Duodenal mucosa (tissue), 2 donors: ENCODE data around the gene SMIM41.

ENCODE experiments used
- H3K27ac ChIP-seq: one replicate; pipeline ENCODE4 v1.7.0; 2013; ENCODE audit warnings: low read depth, low read length
- H3K27me3 ChIP-seq, 2 donors: one replicate each; pipeline ENCODE4 v1.7.0; 2013; ENCODE audit warnings: low read length in 2 of 2, control low read depth in 1 of 2; ENCODE audit not compliant: insufficient read depth in 2 of 2, control insufficient read depth in 1 of 2
- H3K36me3 ChIP-seq, 2 donors: one replicate each; pipeline ENCODE4 v1.7.0; 2013; ENCODE audit warnings: low read length in 2 of 2, control low read depth in 1 of 2; ENCODE audit not compliant: insufficient read depth in 2 of 2, control insufficient read depth in 1 of 2
- H3K4me1 ChIP-seq, 2 donors: one replicate each; pipeline ENCODE4 v1.7.0; 2013; ENCODE audit warnings: low read length in 2 of 2, control low read depth in 1 of 2; ENCODE audit not compliant: insufficient read depth in 2 of 2, control insufficient read depth in 1 of 2
- H3K4me3 ChIP-seq, 2 donors: one replicate each; pipeline ENCODE4 v1.7.0; 2013; ENCODE audit warnings: low read length in 2 of 2, low read depth in 1 of 2
- H3K9ac ChIP-seq, 2 donors: one replicate each; pipeline ENCODE4 v1.7.0; 2013; ENCODE audit warnings: low read length in 2 of 2, low read depth in 1 of 2
- H3K9me3 ChIP-seq, 2 donors: one replicate each; pipeline ENCODE4 v1.7.0; 2013; ENCODE audit warnings: low read length in 2 of 2, control low read depth in 1 of 2; ENCODE audit not compliant: control insufficient read depth in 1 of 2

Gene SMIM41

GRCh38 chr12:52155048-52155868 lies 75.8 kb downstream of the SMIM41 start:
- Histone ChIP-seq H3K36me3 (no peaks in the 10 kb centered on the region), H3K9ac (peak overlapping the region in 1 of 2 donors; percentile 7), H3K9me3 (no peaks in the 10 kb centered on the region), H3K4me3 (no peak overlapping the region), H3K27ac (no peak overlapping the region), H3K27me3 (no peaks in the 10 kb centered on the region), H3K4me1 (peaks cover 6 to 15% of the 10 kb centered on the region in 2 donors)

GRCh38 chr12:52156311-52156710 lies 76.8 kb downstream of the SMIM41 start:
- peaks cover 6 to 12% of the 10 kb centered on the region in 2 donors for H3K4me1 ChIP-seq
- H3K27me3 ChIP-seq: no peaks in the 10 kb centered on the region
- H3K27ac ChIP-seq: no peak overlapping the region
- H3K9ac ChIP-seq: no peak overlapping the region
- no peaks in the 10 kb centered on the region for H3K36me3 ChIP-seq
- H3K9me3 ChIP-seq: no peaks in the 10 kb centered on the region
- no peak overlapping the region for H3K4me3 ChIP-seq

GRCh38 chr12:52156757-52157565 lies 77.5 kb downstream of the SMIM41 start:
- H3K4me1 ChIP-seq: peaks cover 1 to 5% of the 10 kb centered on the region in 2 donors

GRCh38 chr12:52157566-52158150 lies 78.2 kb downstream of the SMIM41 start:
- no peaks in the 10 kb centered on the region for H3K27me3 ChIP-seq
- H3K9me3 ChIP-seq: no peaks in the 10 kb centered on the region
- H3K4me3 ChIP-seq: no peak overlapping the region
- no peaks in the 10 kb centered on the region for H3K36me3 ChIP-seq
- no peak overlapping the region for H3K9ac ChIP-seq
- H3K4me1 ChIP-seq: peaks cover 0 to 5% of the 10 kb centered on the region in 2 donors
- no peak overlapping the region for H3K27ac ChIP-seq

More at GRCh38 chr12:52156757-52157565, 77.5 kb downstream of the SMIM41 start:
- H3K9me3 ChIP-seq: no peaks in the 10 kb centered on the region
- H3K36me3 ChIP-seq: no peaks in the 10 kb centered on the region
- no peak overlapping the region for H3K4me3 ChIP-seq
- no peak overlapping the region for H3K27ac ChIP-seq
- no peak overlapping the region for H3K9ac ChIP-seq
- H3K27me3 ChIP-seq: no peaks in the 10 kb centered on the region
